KOPT-K1 (cell line): ENCODE measurements around the gene APPBP2.
A peak's percentile ranks its signal among the peaks of the same experiment; 100 is the strongest.

Source experiments
- H3K27ac ChIP-seq: fragments of 200-600 bp; sonication (generic); 2 replicates; pipeline ENCODE4 v1.5.1; 2016; ENCODE audit warnings: antibody characterized with exemption, mild to moderate bottlenecking, low read depth, low read length; ENCODE audit not compliant: poor library complexity, severe bottlenecking
- H3K36me3 ChIP-seq: fragments of 200-600 bp; sonication (generic); 2 replicates; pipeline ENCODE4 v1.5.1; 2017; ENCODE audit warnings: antibody characterized with exemption, mild to moderate bottlenecking, low read length, moderate library complexity; ENCODE audit not compliant: insufficient read depth
- H3K9me3 ChIP-seq: fragments of 200-600 bp; sonication (generic); 2 replicates; pipeline ENCODE4 v1.5.1; 2017; ENCODE audit warnings: antibody characterized with exemption, low read length, mild to moderate bottlenecking; ENCODE audit not compliant: insufficient read depth, poor library complexity, severe bottlenecking

APPBP2 gene

DNA sequence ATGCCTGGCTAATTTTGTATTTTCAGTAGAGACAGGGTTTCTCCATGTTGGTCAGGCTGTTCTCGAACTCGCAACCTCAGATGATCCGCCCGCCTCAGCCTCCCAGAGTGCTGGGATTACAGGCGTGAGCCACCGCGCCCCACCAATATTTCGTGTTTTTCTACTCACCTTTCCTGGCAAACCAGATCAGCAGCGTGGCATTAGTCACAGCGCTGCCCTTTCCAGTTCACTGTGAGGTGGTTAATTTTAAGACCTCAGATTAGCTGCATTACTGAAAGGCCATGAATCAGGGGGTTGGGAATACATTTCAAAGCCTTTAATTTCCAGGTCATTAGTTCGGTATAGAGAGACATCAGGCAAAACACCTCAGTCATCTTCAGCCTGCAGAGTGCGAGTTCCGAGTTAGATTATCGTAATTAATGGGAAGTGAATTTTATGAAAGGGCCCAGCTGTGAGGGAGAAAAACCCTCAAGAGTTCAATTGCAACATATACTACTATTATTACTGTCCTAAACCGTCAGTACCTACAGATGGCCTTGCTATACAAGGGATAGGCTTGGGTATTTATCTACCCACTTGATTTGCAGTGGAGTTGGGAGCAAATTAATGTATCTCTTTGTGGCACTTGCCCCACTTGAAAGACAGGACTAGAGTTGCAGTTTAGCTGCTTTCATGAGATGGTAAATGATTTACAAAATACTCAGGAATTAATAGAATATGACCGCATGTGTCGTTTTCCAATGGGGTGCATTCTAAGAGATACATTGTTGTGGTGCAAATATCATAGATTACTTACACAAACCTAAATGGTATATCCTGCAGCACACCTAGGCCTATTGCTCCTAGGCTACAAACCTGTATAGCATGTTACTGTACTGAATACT is 132.0 kb downstream of the APPBP2 start:
- Histone ChIP-seq H3K36me3 (no peaks in the 10 kb centered on the region), H3K9me3 (no peaks in the 10 kb centered on the region), H3K27ac (peak overlapping the region; percentile 3)
